CD4-positive, alpha-beta T cell treated with Interleukin-17A for 1 hour (primary cell): ENCODE data around the gene SCG5.

ENCODE experiments used
- DNase-seq: peaks from one replicate; pipeline ENCODE4 v3.0.0-alpha.2; 2020

SCG5 gene

GRCh38 chr15:32659340-32660155 is 18.0 kb downstream of the SCG5 start:
- no peak for DNase-seq

DNA sequence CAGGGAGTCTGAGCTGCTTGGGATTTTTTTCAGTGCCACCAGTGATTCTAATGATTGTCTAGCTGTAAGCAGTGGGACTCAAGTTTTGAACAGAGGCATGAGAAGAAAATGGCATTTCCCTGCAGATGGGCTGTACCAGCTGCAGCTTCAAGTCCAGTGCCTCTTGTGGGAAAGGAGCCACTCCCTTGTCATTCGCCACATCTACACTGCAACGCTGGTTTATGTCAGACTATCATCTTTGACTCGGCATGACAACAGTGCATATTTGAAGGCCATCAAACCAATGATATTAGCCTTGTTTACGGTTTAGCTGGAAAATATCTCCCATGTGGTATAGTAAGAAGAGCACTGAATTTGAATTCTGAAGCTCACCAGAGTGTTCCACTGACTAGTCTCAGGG is 22.2 kb downstream of the SCG5 start:
- DNase-seq, result no peak

DNA sequence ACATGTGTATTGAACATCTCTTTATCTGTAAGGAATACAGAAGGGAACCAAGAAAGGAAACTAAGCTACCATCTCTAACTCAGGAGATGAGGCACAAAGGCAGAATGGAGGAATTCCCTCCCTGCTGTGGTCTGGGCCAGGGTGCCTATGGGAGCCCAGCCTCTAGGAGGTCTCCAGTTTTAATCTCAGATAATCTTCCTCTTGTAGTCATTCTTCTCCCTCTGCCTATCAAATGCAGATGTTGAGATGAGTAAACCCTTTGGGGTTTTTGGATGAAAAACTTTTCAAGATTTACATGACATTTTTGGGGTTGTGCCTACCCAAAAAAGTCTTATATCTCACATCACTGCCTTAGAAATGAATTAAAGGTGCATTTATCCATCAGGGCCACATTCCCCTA is 23.3 kb downstream of the SCG5 start:
- no peak for DNase-seq

- no peak for DNase-seq
These were observed 25.8 kb downstream of the SCG5 start for GRCh38 chr15:32667321-32667720.

DNA sequence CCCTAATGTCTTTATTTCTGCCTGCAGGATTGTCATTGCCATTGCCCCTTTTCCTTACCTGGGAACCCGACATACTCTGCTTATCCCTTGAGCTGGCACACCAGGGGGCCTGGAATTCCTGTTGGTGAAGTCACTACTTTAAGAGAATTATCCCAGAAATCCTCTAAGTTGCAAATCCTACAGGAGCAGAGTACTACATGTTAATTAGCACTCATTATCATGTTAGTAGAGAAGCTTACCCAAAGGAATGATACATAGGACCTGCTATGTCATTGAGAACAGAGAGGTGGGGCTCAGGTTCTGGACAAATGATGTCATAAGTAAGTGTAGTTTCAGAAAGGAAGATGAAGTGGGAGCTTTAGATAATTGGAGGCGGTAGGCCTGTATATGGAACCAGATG is 27.4 kb downstream of the SCG5 start:
- DNase-seq, result no peak

- no peak for DNase-seq
These were observed 28.5 kb downstream of the SCG5 start for GRCh38 chr15:32669896-32670611.

- DNase-seq, result no peak
These were observed 29.1 kb downstream of the SCG5 start for GRCh38 chr15:32670623-32671022.

- DNase-seq, result no peak
These were observed 30.1 kb downstream of the SCG5 start for GRCh38 chr15:32671339-32672325.

GRCh38 chr15:32674681-32675080 is 33.2 kb downstream of the SCG5 start:
- no peak for DNase-seq

GRCh38 chr15:32675466-32675865 is 34.0 kb downstream of the SCG5 start:
- no peak for DNase-seq

DNA sequence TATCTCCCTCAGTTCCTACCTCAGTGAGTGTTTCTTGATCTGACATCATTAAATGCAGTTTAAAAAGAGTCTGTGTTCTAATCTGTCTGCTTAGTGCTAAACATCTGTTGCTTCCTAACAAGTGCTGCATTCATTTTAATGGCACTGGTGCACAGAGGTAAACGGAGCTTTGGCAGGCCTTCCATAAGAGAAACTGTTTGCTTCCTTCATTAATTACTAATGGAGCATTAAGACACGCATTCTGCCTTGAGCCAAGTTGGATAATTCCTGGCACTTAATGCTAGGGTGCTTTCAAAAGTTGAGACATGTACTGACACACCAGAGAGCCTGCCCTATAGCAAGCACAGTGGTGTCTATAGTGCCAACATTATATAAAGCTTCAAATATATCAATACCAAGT is 34.7 kb downstream of the SCG5 start:
- DNase-seq, result no peak

- no peak for DNase-seq
These were observed 35.8 kb downstream of the SCG5 start for GRCh38 chr15:32677238-32677750.

DNA sequence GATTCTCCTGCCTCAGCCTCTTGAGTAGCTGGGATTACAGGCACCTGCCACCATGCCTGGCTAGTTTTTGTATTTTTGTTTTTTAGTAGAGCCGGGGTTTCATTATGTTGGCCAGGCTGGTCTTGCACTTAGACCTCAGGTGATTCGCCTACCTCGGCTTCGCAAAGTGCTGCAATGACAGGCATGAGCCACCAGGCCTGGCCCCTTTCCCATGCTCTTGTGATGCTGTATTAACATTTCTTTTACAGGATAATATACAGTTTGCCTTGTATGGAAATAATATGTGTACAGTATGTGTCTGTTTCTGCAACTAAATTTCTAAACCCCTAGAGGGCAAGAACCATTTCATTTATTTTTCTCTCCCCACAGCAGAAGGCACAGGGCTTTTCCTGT is 37.8 kb downstream of the SCG5 start:
- DNase-seq, result no peak

DNA sequence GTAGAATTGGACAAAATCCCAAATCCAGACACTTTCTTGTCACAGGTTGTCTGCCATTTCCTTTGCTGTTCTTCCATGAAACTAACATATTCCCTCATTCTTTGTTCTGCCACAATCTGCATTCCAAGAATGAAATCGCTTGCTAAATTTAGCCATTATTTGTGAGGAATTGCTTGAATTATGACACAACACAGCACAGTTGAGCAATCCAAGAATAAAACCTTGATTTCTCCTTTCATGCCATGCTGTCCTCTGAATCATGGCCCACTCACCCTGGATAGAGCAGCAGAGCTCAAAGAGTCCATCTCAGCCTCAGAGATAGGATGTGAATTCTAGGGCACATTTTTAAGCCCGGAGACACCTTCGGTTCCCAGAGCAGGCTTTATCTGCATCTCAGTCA is 41.1 kb downstream of the SCG5 start:
- no peak for DNase-seq

- DNase-seq, result no peak
These were observed 41.6 kb downstream of the SCG5 start for GRCh38 chr15:32682977-32683630.

DNA sequence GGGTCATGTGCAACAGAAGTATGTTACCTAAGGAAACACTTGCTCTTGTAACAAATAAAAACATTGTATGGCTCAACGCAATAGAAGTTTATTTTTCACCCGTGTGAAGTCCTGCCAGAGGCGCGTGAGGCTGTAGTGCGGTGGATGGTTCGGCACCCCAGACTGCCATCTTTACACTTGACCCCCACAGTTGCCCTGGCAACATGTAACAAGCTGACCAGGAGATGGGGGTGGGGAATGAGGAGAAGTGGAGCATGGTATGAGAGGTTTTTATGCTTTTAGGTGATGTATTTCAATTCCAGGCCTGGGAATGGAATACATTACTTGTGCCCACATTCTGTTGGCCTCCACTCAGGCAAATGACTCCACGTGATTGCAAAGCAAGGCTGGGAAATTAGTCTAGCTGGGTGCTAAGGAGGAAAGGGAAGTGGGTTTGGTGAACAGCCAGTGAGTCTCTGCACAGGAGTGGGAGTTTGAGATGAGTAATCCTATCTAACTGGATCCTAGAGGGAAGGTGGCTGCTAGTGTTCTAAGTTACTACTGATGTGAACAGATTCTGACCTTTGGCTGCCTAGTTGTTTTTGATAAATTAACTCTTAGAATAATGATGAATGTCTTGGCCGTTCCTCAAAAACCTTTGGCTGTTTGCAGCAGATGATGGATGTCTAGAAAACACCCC is 42.5 kb downstream of the SCG5 start:
- DNase-seq, result no peak

DNA sequence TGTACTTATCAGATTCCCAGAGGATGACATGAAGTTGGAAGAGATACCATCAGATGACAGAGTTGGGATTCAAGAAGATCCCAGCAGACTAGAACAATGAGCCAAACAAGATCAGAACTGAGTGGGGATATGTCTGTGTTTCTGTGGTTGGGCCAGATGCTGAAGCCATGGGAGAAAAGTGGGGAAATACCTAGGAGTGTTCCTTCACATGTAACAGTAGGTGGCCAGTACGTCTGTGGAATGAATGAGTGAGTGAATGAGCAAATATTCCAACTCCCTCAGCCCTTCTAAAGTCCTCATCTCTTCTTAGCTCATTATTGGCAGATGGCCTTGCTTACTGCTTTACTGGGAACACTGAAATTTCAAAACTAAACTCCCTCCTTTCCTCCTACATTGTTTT is 44.1 kb downstream of the SCG5 start:
- DNase-seq, result no peak

- no peak for DNase-seq
These were observed 46.0 kb downstream of the SCG5 start for GRCh38 chr15:32687556-32687955.

DNA sequence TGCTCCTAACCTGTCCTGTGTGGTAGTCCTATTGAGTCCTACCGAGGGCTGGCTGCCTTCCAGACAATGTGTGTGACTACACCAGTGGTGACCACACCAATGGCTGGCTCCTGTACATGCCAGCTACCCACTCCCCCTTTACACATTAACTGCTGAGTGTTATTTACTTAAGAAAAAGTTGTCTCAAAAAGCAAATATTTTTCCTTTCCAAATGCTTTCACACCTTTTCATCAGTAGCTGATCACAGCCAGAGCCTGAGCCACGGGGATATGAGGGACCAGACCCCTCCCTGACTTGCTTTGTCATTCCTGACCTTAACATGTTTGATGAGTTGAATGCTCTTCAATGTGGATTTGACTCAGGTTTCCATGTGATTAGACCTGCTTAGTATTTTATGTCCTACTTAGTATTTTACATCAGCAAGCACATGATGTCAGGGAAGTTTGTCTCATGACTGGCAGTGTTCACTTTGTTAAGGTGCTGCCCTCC is 46.7 kb downstream of the SCG5 start:
- DNase-seq, result no peak

DNA sequence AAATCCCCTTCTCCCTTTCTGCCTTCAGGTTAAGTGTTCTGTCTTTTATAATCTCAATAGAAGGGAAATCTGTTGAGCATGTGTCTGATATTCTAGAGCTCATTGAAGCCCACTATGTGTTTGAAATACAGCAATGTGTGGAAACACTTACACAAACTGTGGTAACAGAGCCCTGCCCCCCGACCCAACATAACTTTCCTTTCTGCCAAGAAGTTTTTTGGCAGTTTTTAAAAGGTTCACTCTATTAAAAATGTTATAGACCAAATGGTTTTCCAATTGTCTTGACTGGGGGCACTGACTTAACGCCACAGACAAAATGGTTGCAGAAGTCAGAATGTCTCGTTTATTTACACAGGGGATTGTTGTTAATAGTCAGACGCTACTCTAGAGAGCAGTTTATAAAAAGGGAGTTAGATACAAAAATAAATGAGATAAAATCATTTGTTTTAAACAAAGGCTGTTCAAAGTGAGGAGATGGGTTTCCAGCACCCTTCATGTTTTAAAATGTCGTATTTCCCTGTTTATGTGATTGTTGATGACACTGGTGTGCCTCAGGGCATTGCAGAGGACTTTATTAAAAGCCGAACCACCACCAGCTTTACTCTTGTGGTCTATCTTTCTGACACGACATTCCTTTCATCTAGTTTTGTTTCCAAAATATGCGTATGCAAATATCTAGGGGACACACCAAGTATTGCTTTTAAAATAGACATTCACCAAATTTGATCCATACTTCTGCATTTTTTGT is 49.6 kb downstream of the SCG5 start:
- no peak for DNase-seq

- DNase-seq, result no peak
These were observed 50.2 kb downstream of the SCG5 start for GRCh38 chr15:32691689-32692038.
